Gastrocnemius medialis (tissue), 4 donors: ENCODE results near the gene SNRPD3.

Experiments used
- POLR2A ChIP-seq, 2 donors: fragments of 450-650 bp; IDR thresholded peaks; one replicate each; pipeline ENCODE4 v1.6.1; 2017; ENCODE audit warnings: antibody characterized with exemption in 2 of 2, mild to moderate bottlenecking in 2 of 2, moderate library complexity in 2 of 2
- TF ChIP-seq, protein P1 (sequence below), 5 experiments: fragments of 450-650 bp in 3 of 5; fragments of 200-600 bp in 2 of 5; sonication (generic) in 2 of 5; IDR thresholded peaks in 4 of 5; conservative IDR thresholded peaks in 1 of 5; 1 replicate in 4 of 5; 2 replicates in 1 of 5; pipeline ENCODE4 v1.5.1; 2016 to 2019; ENCODE audit warnings: antibody characterized with exemption in 5 of 5, mild to moderate bottlenecking in 3 of 5, moderate library complexity in 3 of 5

DNA sequence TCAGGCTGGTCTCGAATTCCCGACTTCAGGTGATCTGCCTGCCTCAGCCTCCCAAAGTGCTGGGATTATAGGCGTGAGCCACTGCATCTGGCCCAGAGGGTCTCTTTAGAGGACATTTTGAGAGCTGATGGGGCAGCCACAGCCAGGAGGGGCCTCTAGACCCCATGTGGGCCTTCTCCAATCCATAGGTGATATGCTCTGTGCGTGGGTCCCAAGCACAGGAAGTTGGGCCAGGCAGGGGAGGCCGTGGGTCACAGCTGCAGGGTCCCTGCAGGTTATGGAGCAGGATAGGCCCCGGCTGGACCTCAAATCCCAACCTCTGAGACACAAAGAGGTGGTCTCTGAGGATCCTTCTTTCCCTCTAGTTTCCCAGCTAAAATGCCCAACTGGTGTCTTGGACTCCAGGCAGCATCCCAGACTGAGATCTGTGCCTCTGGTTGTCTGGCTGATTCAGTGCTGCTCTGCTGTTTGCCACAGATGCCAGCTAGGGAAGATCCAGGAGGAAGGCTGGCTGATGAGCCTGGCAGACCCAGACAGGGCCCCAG is 35.6 kb downstream of the SNRPD3 start:
- TF ChIP-seq, protein P1, sequence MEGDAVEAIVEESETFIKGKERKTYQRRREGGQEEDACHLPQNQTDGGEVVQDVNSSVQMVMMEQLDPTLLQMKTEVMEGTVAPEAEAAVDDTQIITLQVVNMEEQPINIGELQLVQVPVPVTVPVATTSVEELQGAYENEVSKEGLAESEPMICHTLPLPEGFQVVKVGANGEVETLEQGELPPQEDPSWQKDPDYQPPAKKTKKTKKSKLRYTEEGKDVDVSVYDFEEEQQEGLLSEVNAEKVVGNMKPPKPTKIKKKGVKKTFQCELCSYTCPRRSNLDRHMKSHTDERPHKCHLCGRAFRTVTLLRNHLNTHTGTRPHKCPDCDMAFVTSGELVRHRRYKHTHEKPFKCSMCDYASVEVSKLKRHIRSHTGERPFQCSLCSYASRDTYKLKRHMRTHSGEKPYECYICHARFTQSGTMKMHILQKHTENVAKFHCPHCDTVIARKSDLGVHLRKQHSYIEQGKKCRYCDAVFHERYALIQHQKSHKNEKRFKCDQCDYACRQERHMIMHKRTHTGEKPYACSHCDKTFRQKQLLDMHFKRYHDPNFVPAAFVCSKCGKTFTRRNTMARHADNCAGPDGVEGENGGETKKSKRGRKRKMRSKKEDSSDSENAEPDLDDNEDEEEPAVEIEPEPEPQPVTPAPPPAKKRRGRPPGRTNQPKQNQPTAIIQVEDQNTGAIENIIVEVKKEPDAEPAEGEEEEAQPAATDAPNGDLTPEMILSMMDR (IDR thresholded peaks at IDR 0.05 in 4 of 5, conservative IDR thresholded peaks at IDR 0.05 in 1 of 5): no peak
- no peak for TF ChIP-seq POLR2A (IDR thresholded peaks at IDR 0.05)
